GM18907 (cell line): ENCODE measurements around the gene YY1.
"Not testable (repeated sequence)": the region's sequence is repeated elsewhere in the genome, so short reads cannot be mapped to it uniquely, and the experiment has no call there.

Experiments
- ATAC-seq: cut with Tn5 transposase; IDR thresholded peaks from one replicate; pipeline ENCODE4 v1.9.1; 2021; ENCODE audit warnings: mild to moderate bottlenecking, moderate library complexity; ENCODE audit not compliant: unreplicated experiment

The YY1 gene

GRCh38 chr14:100312110-100312876, 73.3 kb downstream of the YY1 start:
- ATAC-seq: not testable (repeated sequence)

DNA sequence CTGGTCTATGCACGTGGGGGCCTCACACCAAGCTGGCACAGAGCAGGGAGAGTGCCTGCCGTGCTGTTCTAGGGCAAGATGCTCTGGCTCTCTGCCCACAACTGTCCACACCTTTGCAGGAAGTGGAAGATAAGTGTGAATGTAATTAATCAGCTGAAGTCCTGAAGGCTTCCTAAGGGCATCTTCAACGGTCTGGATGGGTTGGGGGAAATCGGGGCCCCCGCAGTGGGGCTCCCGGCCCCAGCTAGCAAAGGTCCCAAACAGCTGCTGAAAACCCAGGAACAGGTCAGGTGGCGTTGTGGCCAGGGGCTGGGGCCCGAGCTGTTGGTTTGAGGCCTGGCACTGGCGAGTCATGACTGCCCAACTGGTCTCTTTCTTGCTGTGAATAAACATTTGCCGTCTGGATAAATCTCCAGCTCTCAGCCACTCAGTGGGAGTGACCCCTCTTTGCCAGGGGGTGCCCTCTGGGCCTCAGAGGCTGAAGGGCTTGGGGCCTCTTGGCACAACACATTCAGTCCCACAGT, 74.0 kb downstream of the YY1 start:
- no peak for ATAC-seq

DNA sequence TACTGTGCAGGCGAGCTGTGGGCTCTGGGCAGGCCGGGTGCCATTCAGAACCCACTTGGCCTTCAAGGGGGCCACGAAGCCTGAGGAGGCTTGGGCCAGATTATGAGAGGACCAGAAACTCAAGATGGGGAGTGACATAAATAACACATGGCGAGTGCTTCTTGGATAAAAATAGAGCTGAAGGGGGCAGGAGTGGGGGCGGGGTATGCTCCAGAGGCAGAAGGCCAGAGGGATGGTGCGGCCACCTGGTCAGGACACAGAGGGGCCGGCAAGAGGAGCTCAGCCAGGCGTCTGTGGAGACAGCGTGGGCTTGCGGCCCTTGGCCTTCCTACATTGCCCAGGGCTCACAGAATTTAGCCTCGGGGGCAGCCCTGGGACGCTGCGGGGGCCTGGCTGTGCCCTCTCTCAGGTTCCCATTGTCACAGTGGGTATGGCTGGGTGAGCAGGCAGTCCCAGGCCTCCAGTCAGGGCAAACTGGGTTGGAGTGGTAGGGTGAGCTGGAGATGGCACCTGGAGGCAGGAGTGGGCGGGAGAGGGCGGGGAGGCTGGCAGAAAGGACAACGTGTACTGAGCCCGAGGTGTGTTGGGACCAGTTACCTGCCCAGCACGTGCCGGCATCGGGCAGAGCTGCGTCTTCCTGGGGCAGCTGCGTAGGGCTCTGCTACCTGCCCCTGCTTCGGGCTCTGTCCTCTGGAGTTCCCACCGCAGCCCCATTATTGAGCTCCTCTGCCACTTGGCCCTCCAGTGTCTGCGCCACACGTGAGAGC, 74.7 kb downstream of the YY1 start:
- ATAC-seq: no peak

DNA sequence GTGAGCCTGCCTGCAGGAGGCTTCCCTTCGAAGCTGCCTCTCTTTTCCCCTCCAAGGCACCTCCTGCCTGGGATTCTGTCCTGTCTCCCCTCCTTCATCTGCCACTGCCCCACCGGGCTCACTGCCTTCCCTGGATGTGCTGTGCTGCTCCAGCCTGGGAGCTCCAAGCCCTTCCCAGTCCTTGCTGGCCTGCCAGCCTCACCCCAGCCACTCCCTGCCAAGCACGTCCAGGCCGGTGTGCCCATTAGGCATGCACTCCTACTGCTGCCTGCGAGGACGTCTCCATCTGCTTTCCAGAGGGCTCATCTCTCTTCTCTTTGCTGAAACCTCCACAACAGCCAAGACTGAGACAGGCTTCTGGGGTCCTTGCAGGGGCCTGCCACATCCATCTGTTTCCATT, 75.8 kb downstream of the YY1 start:
- ATAC-seq: no peak

DNA sequence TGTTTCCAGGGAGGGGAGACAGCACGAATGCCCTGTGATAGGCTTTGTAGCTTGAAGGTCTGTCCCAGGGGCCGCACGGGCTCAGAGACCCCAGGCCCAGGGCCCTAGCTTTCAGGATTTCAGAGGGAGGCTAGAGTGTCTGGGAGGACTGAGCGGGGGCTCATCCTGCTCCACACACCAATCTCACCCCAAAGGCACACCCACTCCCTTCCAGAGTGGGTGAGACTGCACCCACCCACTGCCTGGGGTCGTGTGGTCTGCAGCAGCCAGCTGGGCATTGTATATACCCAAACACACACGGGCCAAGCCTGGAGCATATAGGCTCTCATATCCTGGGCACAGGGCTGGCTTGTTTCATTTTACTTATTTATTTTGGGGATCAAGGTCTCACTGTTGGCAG, 78.4 kb downstream of the YY1 start:
- ATAC-seq: no peak

DNA sequence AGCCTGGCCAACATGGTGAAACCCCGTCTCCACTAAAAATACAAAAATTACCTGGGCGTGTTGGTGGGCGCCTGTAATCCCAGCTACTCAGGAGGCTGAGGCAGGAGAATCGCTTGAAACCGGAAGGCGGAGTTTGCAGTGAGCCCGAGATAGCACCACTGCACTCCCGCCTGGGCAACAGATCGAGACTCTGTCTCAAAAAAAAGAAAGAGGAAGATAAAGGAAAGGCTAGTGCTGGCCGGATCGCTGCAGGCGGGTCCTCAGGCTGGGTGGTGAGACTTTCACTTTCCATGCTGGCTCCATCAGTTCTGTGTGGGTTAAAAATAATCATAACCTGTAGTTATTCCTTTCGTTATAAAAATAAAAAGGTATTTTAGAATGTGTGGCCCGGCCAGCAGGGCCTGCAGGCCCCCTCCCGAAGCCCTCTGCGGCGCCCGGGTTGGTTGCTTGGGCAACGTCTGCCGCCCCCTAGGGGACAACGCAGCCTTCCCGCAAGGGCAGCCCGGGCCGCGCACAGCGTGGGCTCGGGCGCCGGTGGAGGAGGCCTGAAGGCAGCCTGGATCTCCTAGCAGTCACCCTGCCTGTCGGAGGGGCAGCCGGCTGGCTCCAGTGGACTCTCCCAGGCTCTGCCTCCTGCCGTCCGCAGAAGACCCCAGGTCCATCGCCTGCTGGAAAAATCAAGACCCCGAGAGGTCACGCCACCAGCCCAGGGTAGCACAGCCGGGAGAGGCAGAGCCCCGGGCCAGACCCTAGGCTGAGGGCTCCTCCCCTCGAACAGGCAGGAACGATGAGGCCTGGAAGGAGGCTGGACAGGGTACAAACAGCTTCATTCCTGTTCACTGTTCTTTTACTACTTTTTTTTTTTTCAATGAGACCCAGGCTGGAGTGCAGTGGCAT, 79.2 kb downstream of the YY1 start:
- peak; percentile 87 for ATAC-seq

GRCh38 chr14:100320157-100320856, 81.4 kb downstream of the YY1 start:
- no peak for ATAC-seq

- no peak for ATAC-seq
Measured at GRCh38 chr14:100321473-100322137, 82.7 kb downstream of the YY1 start.

- no peak for ATAC-seq
Measured at GRCh38 chr14:100322138-100322957, 83.4 kb downstream of the YY1 start.

DNA sequence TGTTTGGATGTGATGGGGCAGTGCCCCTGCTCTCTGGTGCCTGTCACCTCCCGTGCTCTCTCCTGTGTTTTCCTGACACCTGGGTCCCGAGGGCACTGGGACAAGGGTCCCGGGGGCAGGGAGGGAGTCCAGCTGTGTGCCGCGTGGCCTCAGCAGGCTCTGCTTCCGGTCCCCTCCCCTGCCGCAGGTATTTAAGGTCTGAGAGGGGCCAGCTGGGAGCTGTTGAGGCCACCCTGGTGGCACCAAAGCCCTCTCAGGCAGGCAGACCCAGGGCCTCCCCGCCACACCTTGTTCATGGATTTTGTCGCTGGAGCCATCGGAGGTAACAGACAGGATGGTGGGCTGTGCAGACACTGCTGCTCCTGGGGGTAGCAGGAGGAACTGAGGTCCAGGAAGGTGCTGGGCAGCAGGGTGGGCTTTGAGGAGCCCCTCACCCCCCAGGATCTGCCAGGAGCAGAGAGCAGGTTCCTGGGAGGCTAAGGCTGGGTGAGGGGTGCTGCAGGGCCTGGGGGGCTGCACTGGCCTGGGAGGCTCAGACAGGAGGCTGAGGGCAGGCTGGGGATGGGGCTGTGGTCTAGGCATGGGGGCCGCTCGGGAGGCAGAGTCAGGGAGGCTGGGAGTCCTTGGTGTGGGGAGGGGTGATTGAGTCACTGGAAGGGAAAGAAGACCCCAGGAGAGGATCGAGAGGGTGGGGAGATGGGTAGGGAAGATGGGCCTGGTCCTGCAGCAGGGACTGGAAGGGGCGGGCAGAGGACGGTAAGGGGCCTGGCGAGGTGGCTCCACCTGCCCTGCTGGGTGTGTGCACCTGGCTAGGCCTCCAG, 84.4 kb downstream of the YY1 start, which contains the start of gene SLC25A47:
Gene SLC25A47, plus strand, starts transcription at position 219 of the 821 bp plus-strand sequence. Its CDS starts 76 bp downstream, at position 295.
- no peak for ATAC-seq

GRCh38 chr14:100323942-100324307, 85.0 kb downstream of the YY1 start:
- ATAC-seq: no peak

- no peak for ATAC-seq
Measured at GRCh38 chr14:100325231-100325632, 86.3 kb downstream of the YY1 start.

- ATAC-seq: no peak
Measured at GRCh38 chr14:100325958-100326357, 87.0 kb downstream of the YY1 start.

DNA sequence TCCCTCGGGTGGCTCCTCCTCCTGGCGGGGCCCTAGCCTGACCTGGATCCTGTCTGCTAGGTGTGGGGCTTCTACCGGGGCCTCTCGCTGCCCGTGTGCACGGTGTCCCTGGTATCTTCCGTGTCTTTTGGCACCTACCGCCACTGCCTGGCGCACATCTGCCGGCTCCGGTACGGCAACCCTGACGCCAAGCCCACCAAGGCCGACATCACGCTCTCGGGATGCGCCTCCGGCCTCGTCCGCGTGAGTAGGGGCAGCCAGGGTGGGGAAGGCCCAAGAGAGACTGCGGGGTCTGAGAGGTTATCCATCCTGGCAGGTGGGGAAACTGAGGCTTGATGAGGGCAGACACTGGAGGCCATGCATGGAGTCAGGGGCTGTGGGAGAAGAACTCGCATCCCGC, 88.2 kb downstream of the YY1 start:
- no peak for ATAC-seq

- no peak for ATAC-seq
Measured at GRCh38 chr14:100328495-100329163, 89.7 kb downstream of the YY1 start.

- no peak for ATAC-seq
Measured at GRCh38 chr14:100329233-100330006, 90.5 kb downstream of the YY1 start.

DNA sequence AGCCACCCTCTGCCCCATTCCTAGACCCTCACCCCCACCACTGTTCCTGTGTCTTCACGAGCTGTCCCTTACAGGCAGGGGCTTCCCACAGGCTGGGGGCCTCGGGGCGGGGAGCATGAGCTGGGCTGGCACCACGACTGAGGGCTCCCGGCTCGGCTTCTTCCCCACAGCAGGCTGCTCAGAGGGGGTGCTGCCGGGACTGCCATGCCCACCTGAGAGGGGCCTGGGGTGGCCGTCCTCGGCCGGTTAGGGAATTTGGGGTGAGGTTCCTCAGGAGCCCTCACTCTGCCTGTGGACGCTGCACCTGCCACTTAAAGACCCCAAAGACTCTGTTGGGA, 91.0 kb downstream of the YY1 start:
- no peak for ATAC-seq
